ENCODE results near the gene ATP1A2. TPM values are rescaled to one million over a fixed set of nuclear protein-coding genes. Genes with fewer than 3 reads are reported as not detected.

The ATP1A2 gene
- total and polyA plus RNA-seq, 4 donors = 0.09 to 1.5 (median 0.29) TPM

DNA sequence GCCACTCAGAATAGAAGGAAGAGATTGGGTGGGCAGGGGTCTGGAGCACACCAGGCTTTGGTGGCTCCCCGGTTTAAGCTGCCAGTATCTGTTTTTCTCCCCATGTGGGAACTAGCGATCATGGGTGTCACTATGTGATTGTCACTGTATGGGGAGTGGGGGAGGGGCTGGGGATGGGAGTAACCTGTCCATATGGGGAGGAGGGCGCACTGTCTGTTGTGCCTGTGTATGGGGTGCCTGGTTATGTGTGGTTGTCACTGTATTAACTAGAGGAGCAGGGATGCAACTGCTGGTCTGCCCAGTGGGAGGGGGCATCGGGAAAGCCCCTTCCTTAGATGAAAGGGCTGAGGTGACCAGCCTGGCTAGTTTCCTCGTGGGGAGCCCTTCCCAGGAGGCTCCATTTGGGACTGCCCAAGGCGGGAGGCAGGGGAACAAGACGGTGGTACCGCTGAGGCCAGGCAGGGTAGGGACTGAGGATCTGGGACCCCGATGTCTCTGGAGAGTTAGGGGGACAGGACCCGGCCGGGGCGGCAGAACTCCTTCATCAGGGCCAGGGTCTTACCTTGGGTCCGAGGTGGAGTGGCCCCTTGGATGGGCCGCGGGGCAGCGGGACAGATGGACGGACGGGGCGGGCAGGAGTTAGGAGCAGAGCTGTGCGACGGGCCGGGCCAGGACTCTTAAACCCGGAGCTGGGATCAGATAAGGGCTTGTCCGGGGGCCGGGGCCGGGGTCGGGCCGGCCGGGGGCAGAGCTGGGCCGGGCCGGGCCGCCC, 45.9 kb upstream of the ATP1A2 start, which contains the start of gene KCNJ10:
Gene KCNJ10 (minus strand): TSS at position 701 of the 772 bp plus-strand sequence. CDS start 27,628 bp downstream, outside the sequence.
- Histone ChIP-seq H3K4me1 (ENCODE audit: control insufficient read depth in 4 of 4, insufficient read depth in 4 of 4, low read length in 3 of 4) (peaks cover 0 to 6% (median 3%) of the 10 kb centered on the region in 4 donors), H3K4me3 (ENCODE audit: low read depth in 1 of 3, low read length in 3 of 3) (peak within 1 kb of the TSS in 2 of 3 donors; percentile 36 to 41), H3K9me3 (ENCODE audit: control insufficient read depth in 4 of 4, low read length in 3 of 4) (no peaks in the 10 kb centered on the region), H3K36me3 (ENCODE audit: control insufficient read depth in 4 of 4, insufficient read depth in 3 of 4, low read depth in 1 of 4, low read length in 3 of 4) (no peaks in the 10 kb centered on the region), H3K9ac (ENCODE audit: low read depth in 1 of 2, low read length in 2 of 2) (no peak within 1 kb of the TSS), H3K27ac (ENCODE audit: low read depth in 1 of 2, low read length in 2 of 2) (no peak within 1 kb of the TSS), H3K27me3 (ENCODE audit: control insufficient read depth in 4 of 4, insufficient read depth in 4 of 4, low read length in 3 of 4) (no peaks in the 10 kb centered on the region)
- 15% methylated on average over 32 of the region's 32 CpGs for WGBS
- no peak for DNase-seq (ENCODE audit: low spot score)
- TF ChIP-seq FOXA2 (IDR thresholded peaks at IDR 0.05) (no peak), RAD21 (IDR thresholded peaks at IDR 0.05) (no peak), YY1 (IDR thresholded peaks at IDR 0.05) (no peak), RXRA (IDR thresholded peaks at IDR 0.05) (no peak), TAF1 (conservative IDR thresholded peaks at IDR 0.05) (no peak), EGR1 (IDR thresholded peaks at IDR 0.05; ENCODE audit: low read depth in 2 of 2) (no peak), FOXA1 (IDR thresholded peaks at IDR 0.05) (no peak), NR2F2 (IDR thresholded peaks at IDR 0.05) (no peak), HNF4G (IDR thresholded peaks at IDR 0.05) (no peak), SP1 (IDR thresholded peaks at IDR 0.05) (no peak), HNF4A (conservative IDR thresholded peaks at IDR 0.05) (no peak), JUND (IDR thresholded peaks at IDR 0.05) (no peak), GABPA (IDR thresholded peaks at IDR 0.05 in 1 of 2, conservative IDR thresholded peaks at IDR 0.05 in 1 of 2) (no peak)
- TF ChIP-seq, protein P1, sequence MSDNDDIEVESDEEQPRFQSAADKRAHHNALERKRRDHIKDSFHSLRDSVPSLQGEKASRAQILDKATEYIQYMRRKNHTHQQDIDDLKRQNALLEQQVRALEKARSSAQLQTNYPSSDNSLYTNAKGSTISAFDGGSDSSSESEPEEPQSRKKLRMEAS (IDR thresholded peaks at IDR 0.05) = no peak
- TF ChIP-seq, protein P2, sequence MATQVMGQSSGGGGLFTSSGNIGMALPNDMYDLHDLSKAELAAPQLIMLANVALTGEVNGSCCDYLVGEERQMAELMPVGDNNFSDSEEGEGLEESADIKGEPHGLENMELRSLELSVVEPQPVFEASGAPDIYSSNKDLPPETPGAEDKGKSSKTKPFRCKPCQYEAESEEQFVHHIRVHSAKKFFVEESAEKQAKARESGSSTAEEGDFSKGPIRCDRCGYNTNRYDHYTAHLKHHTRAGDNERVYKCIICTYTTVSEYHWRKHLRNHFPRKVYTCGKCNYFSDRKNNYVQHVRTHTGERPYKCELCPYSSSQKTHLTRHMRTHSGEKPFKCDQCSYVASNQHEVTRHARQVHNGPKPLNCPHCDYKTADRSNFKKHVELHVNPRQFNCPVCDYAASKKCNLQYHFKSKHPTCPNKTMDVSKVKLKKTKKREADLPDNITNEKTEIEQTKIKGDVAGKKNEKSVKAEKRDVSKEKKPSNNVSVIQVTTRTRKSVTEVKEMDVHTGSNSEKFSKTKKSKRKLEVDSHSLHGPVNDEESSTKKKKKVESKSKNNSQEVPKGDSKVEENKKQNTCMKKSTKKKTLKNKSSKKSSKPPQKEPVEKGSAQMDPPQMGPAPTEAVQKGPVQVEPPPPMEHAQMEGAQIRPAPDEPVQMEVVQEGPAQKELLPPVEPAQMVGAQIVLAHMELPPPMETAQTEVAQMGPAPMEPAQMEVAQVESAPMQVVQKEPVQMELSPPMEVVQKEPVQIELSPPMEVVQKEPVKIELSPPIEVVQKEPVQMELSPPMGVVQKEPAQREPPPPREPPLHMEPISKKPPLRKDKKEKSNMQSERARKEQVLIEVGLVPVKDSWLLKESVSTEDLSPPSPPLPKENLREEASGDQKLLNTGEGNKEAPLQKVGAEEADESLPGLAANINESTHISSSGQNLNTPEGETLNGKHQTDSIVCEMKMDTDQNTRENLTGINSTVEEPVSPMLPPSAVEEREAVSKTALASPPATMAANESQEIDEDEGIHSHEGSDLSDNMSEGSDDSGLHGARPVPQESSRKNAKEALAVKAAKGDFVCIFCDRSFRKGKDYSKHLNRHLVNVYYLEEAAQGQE (IDR thresholded peaks at IDR 0.05) = no peak
- TF ChIP-seq, protein P3, sequence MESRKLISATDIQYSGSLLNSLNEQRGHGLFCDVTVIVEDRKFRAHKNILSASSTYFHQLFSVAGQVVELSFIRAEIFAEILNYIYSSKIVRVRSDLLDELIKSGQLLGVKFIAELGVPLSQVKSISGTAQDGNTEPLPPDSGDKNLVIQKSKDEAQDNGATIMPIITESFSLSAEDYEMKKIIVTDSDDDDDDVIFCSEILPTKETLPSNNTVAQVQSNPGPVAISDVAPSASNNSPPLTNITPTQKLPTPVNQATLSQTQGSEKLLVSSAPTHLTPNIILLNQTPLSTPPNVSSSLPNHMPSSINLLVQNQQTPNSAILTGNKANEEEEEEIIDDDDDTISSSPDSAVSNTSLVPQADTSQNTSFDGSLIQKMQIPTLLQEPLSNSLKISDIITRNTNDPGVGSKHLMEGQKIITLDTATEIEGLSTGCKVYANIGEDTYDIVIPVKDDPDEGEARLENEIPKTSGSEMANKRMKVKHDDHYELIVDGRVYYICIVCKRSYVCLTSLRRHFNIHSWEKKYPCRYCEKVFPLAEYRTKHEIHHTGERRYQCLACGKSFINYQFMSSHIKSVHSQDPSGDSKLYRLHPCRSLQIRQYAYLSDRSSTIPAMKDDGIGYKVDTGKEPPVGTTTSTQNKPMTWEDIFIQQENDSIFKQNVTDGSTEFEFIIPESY (IDR thresholded peaks at IDR 0.05) = no peak
- TF ChIP-seq, protein P4, sequence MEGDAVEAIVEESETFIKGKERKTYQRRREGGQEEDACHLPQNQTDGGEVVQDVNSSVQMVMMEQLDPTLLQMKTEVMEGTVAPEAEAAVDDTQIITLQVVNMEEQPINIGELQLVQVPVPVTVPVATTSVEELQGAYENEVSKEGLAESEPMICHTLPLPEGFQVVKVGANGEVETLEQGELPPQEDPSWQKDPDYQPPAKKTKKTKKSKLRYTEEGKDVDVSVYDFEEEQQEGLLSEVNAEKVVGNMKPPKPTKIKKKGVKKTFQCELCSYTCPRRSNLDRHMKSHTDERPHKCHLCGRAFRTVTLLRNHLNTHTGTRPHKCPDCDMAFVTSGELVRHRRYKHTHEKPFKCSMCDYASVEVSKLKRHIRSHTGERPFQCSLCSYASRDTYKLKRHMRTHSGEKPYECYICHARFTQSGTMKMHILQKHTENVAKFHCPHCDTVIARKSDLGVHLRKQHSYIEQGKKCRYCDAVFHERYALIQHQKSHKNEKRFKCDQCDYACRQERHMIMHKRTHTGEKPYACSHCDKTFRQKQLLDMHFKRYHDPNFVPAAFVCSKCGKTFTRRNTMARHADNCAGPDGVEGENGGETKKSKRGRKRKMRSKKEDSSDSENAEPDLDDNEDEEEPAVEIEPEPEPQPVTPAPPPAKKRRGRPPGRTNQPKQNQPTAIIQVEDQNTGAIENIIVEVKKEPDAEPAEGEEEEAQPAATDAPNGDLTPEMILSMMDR (IDR thresholded peaks at IDR 0.05; ENCODE audit: low read depth, low read length, missing input control) = no peak
- TF ChIP-seq, protein P5, sequence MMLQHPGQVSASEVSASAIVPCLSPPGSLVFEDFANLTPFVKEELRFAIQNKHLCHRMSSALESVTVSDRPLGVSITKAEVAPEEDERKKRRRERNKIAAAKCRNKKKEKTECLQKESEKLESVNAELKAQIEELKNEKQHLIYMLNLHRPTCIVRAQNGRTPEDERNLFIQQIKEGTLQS (IDR thresholded peaks at IDR 0.05) = no peak
